Liver (tissue), 9 donors: Measurements from ENCODE around the gene DCXR. TPM values are rescaled to one million over a fixed set of nuclear protein-coding genes. Genes with fewer than 3 reads are reported as not detected.

Experiments
- DNase-seq: peaks from one replicate; pipeline ENCODE4 v3.0.0-alpha.2; 2017; ENCODE audit warnings: low spot score
- H3K27ac ChIP-seq, 2 donors: one replicate each; pipeline ENCODE4 v1.7.0; 2013; ENCODE audit warnings: inconsistent platforms in 2 of 2, low read length in 2 of 2, control low read depth in 1 of 2, low read depth in 1 of 2, mild to moderate bottlenecking in 1 of 2
- H3K27me3 ChIP-seq, 4 donors: one replicate each; pipeline versions ENCODE4 v1.6.1 to v1.7.0; 2013; ENCODE audit warnings: low read length in 3 of 4, inconsistent platforms in 1 of 4, mild to moderate bottlenecking in 1 of 4, moderate library complexity in 1 of 4; ENCODE audit not compliant: control insufficient read depth in 4 of 4, insufficient read depth in 4 of 4
- H3K36me3 ChIP-seq, 4 donors: one replicate each; pipeline versions ENCODE4 v1.6.1 to v1.7.0; 2013; ENCODE audit warnings: low read length in 3 of 4, mild to moderate bottlenecking in 3 of 4, low read depth in 1 of 4, moderate library complexity in 1 of 4; ENCODE audit not compliant: control insufficient read depth in 4 of 4, insufficient read depth in 3 of 4
- H3K4me1 ChIP-seq, 4 donors: one replicate each; pipeline versions ENCODE4 v1.6.1 to v1.7.0; 2013; ENCODE audit warnings: low read length in 3 of 4, mild to moderate bottlenecking in 3 of 4, moderate library complexity in 1 of 4; ENCODE audit not compliant: control insufficient read depth in 4 of 4, insufficient read depth in 4 of 4
- H3K4me3 ChIP-seq, 3 donors: one replicate each; pipeline versions ENCODE4 v1.6.1 to v1.7.0; 2013; ENCODE audit warnings: low read length in 3 of 3, control low read depth in 1 of 3, low read depth in 1 of 3, mild to moderate bottlenecking in 1 of 3
- H3K9ac ChIP-seq, 2 donors: one replicate each; pipeline ENCODE4 v1.7.0; 2013; ENCODE audit warnings: low read length in 2 of 2, mild to moderate bottlenecking in 2 of 2, moderate library complexity in 2 of 2, control low read depth in 1 of 2, low read depth in 1 of 2
- H3K9me3 ChIP-seq, 4 donors: one replicate each; pipeline versions ENCODE4 v1.6.1 to v1.7.0; 2013; ENCODE audit warnings: low read length in 3 of 4; ENCODE audit not compliant: control insufficient read depth in 4 of 4
- EGR1 ChIP-seq, 2 donors: IDR thresholded peaks; 2 replicates each; pipeline ENCODE4 v1.6.1; 2016 to 2018; ENCODE audit warnings: antibody characterized with exemption in 2 of 2, low read depth in 2 of 2
- FOXA1 ChIP-seq: IDR thresholded peaks from 2 replicates; pipeline ENCODE4 v1.6.1; 2016; ENCODE audit warnings: antibody characterized with exemption
- FOXA2 ChIP-seq: IDR thresholded peaks from 2 replicates; pipeline ENCODE4 v1.6.1; 2016; ENCODE audit warnings: antibody characterized with exemption
- GABPA ChIP-seq, 2 donors: IDR thresholded peaks in 1 of 2; conservative IDR thresholded peaks in 1 of 2; 2 replicates each; pipeline ENCODE4 v1.6.1; 2016; ENCODE audit warnings: antibody characterized with exemption in 2 of 2, mild to moderate bottlenecking in 1 of 2, moderate library complexity in 1 of 2
- HNF4G ChIP-seq: IDR thresholded peaks from 2 replicates; pipeline ENCODE4 v1.6.1; 2016; ENCODE audit warnings: antibody characterized with exemption
- JUND ChIP-seq, 2 donors: IDR thresholded peaks; 2 replicates each; pipeline ENCODE4 v1.6.1; 2016; ENCODE audit warnings: antibody characterized with exemption in 2 of 2
- RXRA ChIP-seq, 2 donors: IDR thresholded peaks; 2 replicates each; pipeline ENCODE4 v1.6.1; 2017 to 2018; ENCODE audit warnings: antibody characterized with exemption in 2 of 2, mild to moderate bottlenecking in 1 of 2
- SP1 ChIP-seq: IDR thresholded peaks from 2 replicates; pipeline ENCODE4 v1.6.1; 2018; ENCODE audit warnings: antibody characterized with exemption, mild to moderate bottlenecking
- YY1 ChIP-seq: IDR thresholded peaks from 2 replicates; pipeline ENCODE4 v1.6.1; 2016; ENCODE audit warnings: antibody characterized with exemption, mild to moderate bottlenecking
- WGBS: extraction: QIAGEN DNeasy Blood & Tissue Kit; methylation state at CpG from one replicate; pipeline ENCODE4 v1.1.7; 2013; 5-methylcytosine and 5-hydroxymethylcytosine counted together
- polyA plus RNA-seq, 2 donors: library from polyadenylated mRNA; stranded (reverse) in 1 of 2; unstranded in 1 of 2; fragments of 200-250 nt in 1 of 2; fragments of >200 nt in 1 of 2; fragmentation: Nextera tagmentation in 1 of 2; extraction: Ambion mirVana in 1 of 2; gene quantifications; one replicate each; pipeline versions ENCODE4 v1.2.1 to v1.2.3, GENCODE V29; 2013 to 2015
- total RNA-seq, 2 donors: library from RNA; depleted of rRNA; stranded (reverse); fragments of >200 nt; gene quantifications; one replicate each; pipeline ENCODE4 v1.2.3, GENCODE V29; 2014
- TF ChIP-seq, protein P1 (sequence below): IDR thresholded peaks from 2 replicates; pipeline ENCODE4 v1.6.1; 2016; ENCODE audit warnings: antibody characterized with exemption
- TF ChIP-seq, protein P2 (sequence below): fragments of 150-350 bp; IDR thresholded peaks from 2 replicates; pipeline ENCODE4 v1.5.1; 2017; ENCODE audit warnings: improper control_type of control experiment, low read depth, low read length; ENCODE audit not compliant: missing input control
- TF ChIP-seq, protein P3 (sequence below): IDR thresholded peaks from 2 replicates; pipeline ENCODE4 v1.6.1; 2016; ENCODE audit warnings: antibody characterized with exemption, mild to moderate bottlenecking
- TF ChIP-seq, protein P4 (sequence below): IDR thresholded peaks from 2 replicates; pipeline ENCODE4 v1.6.1; 2016; ENCODE audit warnings: antibody characterized with exemption
- TF ChIP-seq, protein P5 (sequence below): IDR thresholded peaks from 2 replicates; pipeline ENCODE4 v1.6.1; 2016; ENCODE audit warnings: antibody characterized with exemption
- donor health status: healthy.
- donor health status: healthy.
- donor health status: healthy.
- donor health status: healthy.
- donor health status: healthy.

DCXR gene
- total and polyA plus RNA-seq, 4 donors, result 58.6 to 1,190 (median 585) TPM

DNA sequence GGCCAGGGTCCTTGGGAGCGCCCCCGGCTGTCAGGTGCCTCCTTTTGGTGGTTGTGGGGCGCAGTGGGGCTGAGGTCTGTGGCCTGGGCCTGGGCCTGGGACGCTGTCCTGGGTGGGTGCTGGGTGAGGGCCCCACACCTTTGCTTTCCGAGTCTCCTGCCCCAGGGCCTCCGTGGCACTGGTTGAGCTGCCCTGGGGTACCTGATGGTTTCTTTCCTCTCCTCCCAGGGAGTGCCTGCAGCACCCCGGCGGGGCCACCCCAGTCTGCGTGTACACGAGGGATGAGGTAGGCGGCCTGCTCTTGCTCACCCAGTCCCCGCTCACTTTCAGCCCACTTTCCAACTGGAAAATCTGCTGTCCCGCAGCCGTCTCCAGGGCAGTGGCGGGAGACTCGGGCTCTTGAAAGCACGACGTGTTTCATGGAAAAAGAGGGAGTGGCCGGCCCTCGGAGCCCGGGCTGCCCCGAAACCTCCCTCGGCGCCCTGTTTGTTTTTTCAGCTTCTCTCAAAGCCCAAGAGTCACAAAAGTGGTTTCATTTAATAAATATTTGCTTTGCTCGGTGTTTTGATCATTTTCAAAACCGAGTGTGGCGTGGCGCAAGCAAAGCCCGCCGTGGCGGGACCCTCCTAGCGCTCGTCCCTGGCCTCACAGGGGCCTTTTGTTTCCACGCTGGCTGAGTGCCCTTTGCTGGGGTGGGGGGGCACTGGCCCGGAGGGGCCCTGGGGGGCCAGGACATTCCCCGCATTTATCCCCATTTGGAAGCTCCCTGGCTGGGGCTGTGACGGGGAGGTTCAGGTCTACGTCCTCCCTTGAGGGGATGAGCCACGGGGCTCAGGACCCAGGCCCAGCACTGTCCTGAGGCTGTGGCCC lies 42.7 kb downstream of the DCXR start:
- no peaks in the 10 kb centered on the region for H3K27me3 ChIP-seq
- H3K4me3 ChIP-seq, result no peak overlapping the region
- DNase-seq, result no peak
- no peak overlapping the region for H3K27ac ChIP-seq
- TF ChIP-seq RXRA (IDR thresholded peaks at IDR 0.05), result no peak
- no peak for TF ChIP-seq FOXA1
- no peak for TF ChIP-seq JUND (IDR thresholded peaks at IDR 0.05)
- TF ChIP-seq GABPA (IDR thresholded peaks at IDR 0.05 in 1 of 2, conservative IDR thresholded peaks at IDR 0.05 in 1 of 2), result no peak
- TF ChIP-seq, protein P1, sequence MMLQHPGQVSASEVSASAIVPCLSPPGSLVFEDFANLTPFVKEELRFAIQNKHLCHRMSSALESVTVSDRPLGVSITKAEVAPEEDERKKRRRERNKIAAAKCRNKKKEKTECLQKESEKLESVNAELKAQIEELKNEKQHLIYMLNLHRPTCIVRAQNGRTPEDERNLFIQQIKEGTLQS, result no peak
- TF ChIP-seq, protein P2, sequence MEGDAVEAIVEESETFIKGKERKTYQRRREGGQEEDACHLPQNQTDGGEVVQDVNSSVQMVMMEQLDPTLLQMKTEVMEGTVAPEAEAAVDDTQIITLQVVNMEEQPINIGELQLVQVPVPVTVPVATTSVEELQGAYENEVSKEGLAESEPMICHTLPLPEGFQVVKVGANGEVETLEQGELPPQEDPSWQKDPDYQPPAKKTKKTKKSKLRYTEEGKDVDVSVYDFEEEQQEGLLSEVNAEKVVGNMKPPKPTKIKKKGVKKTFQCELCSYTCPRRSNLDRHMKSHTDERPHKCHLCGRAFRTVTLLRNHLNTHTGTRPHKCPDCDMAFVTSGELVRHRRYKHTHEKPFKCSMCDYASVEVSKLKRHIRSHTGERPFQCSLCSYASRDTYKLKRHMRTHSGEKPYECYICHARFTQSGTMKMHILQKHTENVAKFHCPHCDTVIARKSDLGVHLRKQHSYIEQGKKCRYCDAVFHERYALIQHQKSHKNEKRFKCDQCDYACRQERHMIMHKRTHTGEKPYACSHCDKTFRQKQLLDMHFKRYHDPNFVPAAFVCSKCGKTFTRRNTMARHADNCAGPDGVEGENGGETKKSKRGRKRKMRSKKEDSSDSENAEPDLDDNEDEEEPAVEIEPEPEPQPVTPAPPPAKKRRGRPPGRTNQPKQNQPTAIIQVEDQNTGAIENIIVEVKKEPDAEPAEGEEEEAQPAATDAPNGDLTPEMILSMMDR, result no peak
- TF ChIP-seq, protein P3, sequence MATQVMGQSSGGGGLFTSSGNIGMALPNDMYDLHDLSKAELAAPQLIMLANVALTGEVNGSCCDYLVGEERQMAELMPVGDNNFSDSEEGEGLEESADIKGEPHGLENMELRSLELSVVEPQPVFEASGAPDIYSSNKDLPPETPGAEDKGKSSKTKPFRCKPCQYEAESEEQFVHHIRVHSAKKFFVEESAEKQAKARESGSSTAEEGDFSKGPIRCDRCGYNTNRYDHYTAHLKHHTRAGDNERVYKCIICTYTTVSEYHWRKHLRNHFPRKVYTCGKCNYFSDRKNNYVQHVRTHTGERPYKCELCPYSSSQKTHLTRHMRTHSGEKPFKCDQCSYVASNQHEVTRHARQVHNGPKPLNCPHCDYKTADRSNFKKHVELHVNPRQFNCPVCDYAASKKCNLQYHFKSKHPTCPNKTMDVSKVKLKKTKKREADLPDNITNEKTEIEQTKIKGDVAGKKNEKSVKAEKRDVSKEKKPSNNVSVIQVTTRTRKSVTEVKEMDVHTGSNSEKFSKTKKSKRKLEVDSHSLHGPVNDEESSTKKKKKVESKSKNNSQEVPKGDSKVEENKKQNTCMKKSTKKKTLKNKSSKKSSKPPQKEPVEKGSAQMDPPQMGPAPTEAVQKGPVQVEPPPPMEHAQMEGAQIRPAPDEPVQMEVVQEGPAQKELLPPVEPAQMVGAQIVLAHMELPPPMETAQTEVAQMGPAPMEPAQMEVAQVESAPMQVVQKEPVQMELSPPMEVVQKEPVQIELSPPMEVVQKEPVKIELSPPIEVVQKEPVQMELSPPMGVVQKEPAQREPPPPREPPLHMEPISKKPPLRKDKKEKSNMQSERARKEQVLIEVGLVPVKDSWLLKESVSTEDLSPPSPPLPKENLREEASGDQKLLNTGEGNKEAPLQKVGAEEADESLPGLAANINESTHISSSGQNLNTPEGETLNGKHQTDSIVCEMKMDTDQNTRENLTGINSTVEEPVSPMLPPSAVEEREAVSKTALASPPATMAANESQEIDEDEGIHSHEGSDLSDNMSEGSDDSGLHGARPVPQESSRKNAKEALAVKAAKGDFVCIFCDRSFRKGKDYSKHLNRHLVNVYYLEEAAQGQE, result no peak
- TF ChIP-seq, protein P4, sequence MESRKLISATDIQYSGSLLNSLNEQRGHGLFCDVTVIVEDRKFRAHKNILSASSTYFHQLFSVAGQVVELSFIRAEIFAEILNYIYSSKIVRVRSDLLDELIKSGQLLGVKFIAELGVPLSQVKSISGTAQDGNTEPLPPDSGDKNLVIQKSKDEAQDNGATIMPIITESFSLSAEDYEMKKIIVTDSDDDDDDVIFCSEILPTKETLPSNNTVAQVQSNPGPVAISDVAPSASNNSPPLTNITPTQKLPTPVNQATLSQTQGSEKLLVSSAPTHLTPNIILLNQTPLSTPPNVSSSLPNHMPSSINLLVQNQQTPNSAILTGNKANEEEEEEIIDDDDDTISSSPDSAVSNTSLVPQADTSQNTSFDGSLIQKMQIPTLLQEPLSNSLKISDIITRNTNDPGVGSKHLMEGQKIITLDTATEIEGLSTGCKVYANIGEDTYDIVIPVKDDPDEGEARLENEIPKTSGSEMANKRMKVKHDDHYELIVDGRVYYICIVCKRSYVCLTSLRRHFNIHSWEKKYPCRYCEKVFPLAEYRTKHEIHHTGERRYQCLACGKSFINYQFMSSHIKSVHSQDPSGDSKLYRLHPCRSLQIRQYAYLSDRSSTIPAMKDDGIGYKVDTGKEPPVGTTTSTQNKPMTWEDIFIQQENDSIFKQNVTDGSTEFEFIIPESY, result no peak
- no peak for TF ChIP-seq SP1
- H3K4me1 ChIP-seq, result peaks cover 13 to 35% (median 24%) of the 10 kb centered on the region in 4 donors
- 61% methylated on average over 39 of the region's 39 CpGs for WGBS
- H3K9ac ChIP-seq, result no peak overlapping the region
- peaks cover 0 to 3% (median under 1%) of the 10 kb centered on the region in 4 donors for H3K36me3 ChIP-seq
- no peaks in the 10 kb centered on the region for H3K9me3 ChIP-seq

DNA sequence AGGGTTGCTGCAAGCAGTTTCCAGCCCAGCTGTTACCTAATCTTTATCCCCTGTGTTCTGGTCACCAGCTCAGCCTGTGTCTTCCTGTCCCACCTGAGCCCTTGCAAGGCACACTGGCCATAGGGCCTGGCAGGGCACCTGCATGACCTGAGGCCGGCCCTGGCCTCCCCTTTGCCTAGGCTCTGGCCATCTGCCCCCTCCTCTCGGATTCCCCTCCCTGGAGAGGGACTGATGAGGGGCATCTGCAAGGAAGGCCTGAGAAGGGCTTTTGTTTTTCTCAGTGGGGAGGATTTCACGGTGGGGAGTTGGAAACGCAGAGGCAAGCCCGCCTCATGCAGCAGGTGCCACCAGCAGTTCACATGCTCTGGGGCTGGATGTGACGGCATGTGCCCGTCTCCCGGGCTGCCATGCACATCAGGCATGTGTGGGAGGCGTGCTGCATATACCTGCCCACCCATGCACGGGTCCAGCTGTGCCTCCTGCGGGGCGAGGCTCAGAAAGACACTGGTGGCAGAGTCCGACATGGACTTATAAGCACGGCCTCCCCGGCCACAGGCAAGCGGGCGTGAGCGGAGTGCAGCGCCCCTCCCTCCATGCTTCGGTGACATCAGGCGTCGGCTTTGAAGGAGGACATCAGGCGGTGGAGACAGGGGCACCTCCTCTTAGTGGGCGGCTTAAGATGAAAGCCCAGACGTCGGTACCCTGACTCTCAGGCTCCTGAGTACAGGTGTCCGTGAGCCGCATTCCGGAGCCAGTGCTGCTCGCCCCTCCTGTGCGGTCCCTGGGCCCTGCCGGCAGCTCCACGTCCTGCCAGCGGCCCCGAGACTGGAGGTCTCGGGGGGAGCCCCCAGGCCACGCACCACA lies 43.5 kb downstream of the DCXR start:
- Histone ChIP-seq H3K9me3 (no peaks in the 10 kb centered on the region), H3K27me3 (no peaks in the 10 kb centered on the region), H3K27ac (no peak overlapping the region), H3K4me3 (no peak overlapping the region), H3K36me3 (peaks cover 0 to 3% (median under 1%) of the 10 kb centered on the region in 4 donors), H3K9ac (no peak overlapping the region), H3K4me1 (peaks cover 13 to 32% (median 23%) of the 10 kb centered on the region in 4 donors)
- TF ChIP-seq HNF4G, result no peak
- TF ChIP-seq, protein P1, result no peak
- TF ChIP-seq, protein P2, result no peak
- no peak for TF ChIP-seq FOXA1
- no peak for TF ChIP-seq RXRA (IDR thresholded peaks at IDR 0.05)
- TF ChIP-seq FOXA2, result no peak
- TF ChIP-seq YY1, result no peak
- TF ChIP-seq EGR1 (IDR thresholded peaks at IDR 0.05; ENCODE audit: low read depth in 2 of 2), result no peak
- no peak for TF ChIP-seq JUND (IDR thresholded peaks at IDR 0.05)
- TF ChIP-seq, protein P5, sequence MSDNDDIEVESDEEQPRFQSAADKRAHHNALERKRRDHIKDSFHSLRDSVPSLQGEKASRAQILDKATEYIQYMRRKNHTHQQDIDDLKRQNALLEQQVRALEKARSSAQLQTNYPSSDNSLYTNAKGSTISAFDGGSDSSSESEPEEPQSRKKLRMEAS, result no peak
- TF ChIP-seq GABPA (IDR thresholded peaks at IDR 0.05 in 1 of 2, conservative IDR thresholded peaks at IDR 0.05 in 1 of 2), result no peak
- TF ChIP-seq, protein P4, result no peak
- no peak for TF ChIP-seq SP1
- WGBS, result 94% methylated on average over 37 of the region's 37 CpGs
- no peak for DNase-seq
